MM.1S (cell line): ENCODE results near the gene SPC24.

Experiments used
- DNase-seq: peaks from one replicate; pipeline ENCODE4 v3.0.0-alpha.2; 2015
- H2AFZ ChIP-seq: fragments of 300-600 bp; sonication (generic); 2 replicates; pipeline ENCODE4 v1.6.0; 2016; ENCODE audit warnings: antibody characterized with exemption, low read length
- H3F3A ChIP-seq: fragments of 300-600 bp; sonication (generic); 2 replicates; pipeline ENCODE4 v1.6.1; 2016; ENCODE audit warnings: mild to moderate bottlenecking, antibody characterized with exemption, low read length, moderate library complexity, mixed read lengths; ENCODE audit not compliant: insufficient read depth
- H3K27ac ChIP-seq: fragments of 300-600 bp; sonication (generic); 2 replicates; pipeline ENCODE4 v1.5.1; 2016; ENCODE audit warnings: mild to moderate bottlenecking, low read length
- H3K27me3 ChIP-seq: fragments of 300-600 bp; sonication (generic); replicated peaks from 2 replicates; pipeline ENCODE4 v1.6.0; 2016; ENCODE audit warnings: low read length; ENCODE audit not compliant: insufficient read depth
- H3K36me3 ChIP-seq: fragments of 300-600 bp; sonication (generic); replicated peaks from 2 replicates; pipeline ENCODE4 v1.6.1; 2016; ENCODE audit warnings: mild to moderate bottlenecking, low read length, mixed read lengths; ENCODE audit not compliant: insufficient read depth
- H3K4me1 ChIP-seq: fragments of 300-600 bp; sonication (generic); 2 replicates; pipeline ENCODE4 v1.6.1; 2016; ENCODE audit warnings: low read length, mixed read lengths
- H3K4me2 ChIP-seq: fragments of 300-600 bp; sonication (generic); 2 replicates; pipeline ENCODE4 v1.6.0; 2016; ENCODE audit warnings: low read depth, low read length
- H3K4me3 ChIP-seq: fragments of 300-600 bp; sonication (generic); 2 replicates; pipeline ENCODE4 v1.5.1; 2016; ENCODE audit warnings: low read length, mixed read lengths
- H3K79me2 ChIP-seq: fragments of 300-600 bp; sonication (generic); 2 replicates; pipeline ENCODE4 v1.6.1; 2016; ENCODE audit warnings: mixed run types, low read length, mixed read lengths
- H3K9ac ChIP-seq: fragments of 300-600 bp; sonication (generic); 2 replicates; pipeline ENCODE4 v1.6.1; 2016; ENCODE audit warnings: low read length, mixed read lengths
- H3K9me2 ChIP-seq: fragments of 300-600 bp; sonication (generic); replicated peaks from 2 replicates; pipeline ENCODE4 v1.6.1; 2016; ENCODE audit warnings: mild to moderate bottlenecking, low read length, mixed read lengths; ENCODE audit not compliant: insufficient read depth
- H3K9me3 ChIP-seq: fragments of 300-600 bp; sonication (generic); replicated peaks from 2 replicates; pipeline ENCODE4 v1.6.1; 2016; ENCODE audit warnings: mild to moderate bottlenecking, low read length, mixed read lengths; ENCODE audit not compliant: insufficient read depth
- H4K20me1 ChIP-seq: fragments of 300-600 bp; sonication (generic); 2 replicates; pipeline ENCODE4 v1.6.1; 2016; ENCODE audit warnings: mild to moderate bottlenecking, low read length, moderate library complexity, mixed read lengths; ENCODE audit not compliant: insufficient read depth
- CTCF ChIP-seq: fragments of 300-600 bp; sonication (generic); IDR thresholded peaks from 2 replicates; pipeline ENCODE4 v1.5.1; 2016; ENCODE audit warnings: antibody characterized with exemption, low read length, mixed read lengths
- EZH2 ChIP-seq: fragments of 300-600 bp; sonication (generic); optimal IDR thresholded peaks from 2 replicates; pipeline ENCODE3; 2017; ENCODE audit warnings: low read depth, mild to moderate bottlenecking, antibody characterized with exemption, low read length, mixed read lengths
- EZH2phosphoT487 ChIP-seq: fragments of 300-600 bp; sonication (generic); IDR thresholded peaks from 2 replicates; pipeline ENCODE4 v1.6.1; 2018; ENCODE audit warnings: antibody characterized with exemption, low read length

The SPC24 gene

GRCh38 chr19:11196406-11197287, 41.1 kb upstream of the SPC24 start:
- no peaks in the 10 kb centered on the region for H3K9me2 ChIP-seq
- 0 out of 2 replicates have a peak, but pooled peaks cover 3% of the 10 kb centered on the region for H3K4me1 ChIP-seq
- peak overlapping the region; percentile 85 for H2AFZ ChIP-seq
- H3K4me3 ChIP-seq: peak overlapping the region; percentile 85
- 0 out of 2 replicates have a peak, but pooled peaks cover 3% of the 10 kb centered on the region for H3K79me2 ChIP-seq
- peak overlapping the region; percentile 79 for H3K9ac ChIP-seq
- H3K27ac ChIP-seq: no peak overlapping the region
- no peaks in the 10 kb centered on the region for H3K36me3 ChIP-seq
- H3F3A ChIP-seq: peaks cover 5% of the 10 kb centered on the region; the same call in 1 of the 2 replicates
- H4K20me1 ChIP-seq: no peaks in the 10 kb centered on the region
- H3K9me3 ChIP-seq: no peaks in the 10 kb centered on the region
- DNase-seq: no peak
- H3K27me3 ChIP-seq: no peaks in the 10 kb centered on the region
- H3K4me2 ChIP-seq: peak overlapping the region; percentile 98
- no peak for TF ChIP-seq EZH2phosphoT487
- no peak for TF ChIP-seq EZH2
- TF ChIP-seq CTCF: no peak

GRCh38 chr19:11195681-11196080, 40.1 kb upstream of the SPC24 start:
- TF ChIP-seq EZH2phosphoT487 (no peak), EZH2 (no peak), CTCF (no peak)
- H3K4me3 ChIP-seq: no peak overlapping the region
- H3K9me2 ChIP-seq: no peaks in the 10 kb centered on the region
- no peak overlapping the region for H3K9ac ChIP-seq
- no peaks in the 10 kb centered on the region for H3K36me3 ChIP-seq
- peaks cover 5% of the 10 kb centered on the region; the same call in 1 of the 2 replicates for H3F3A ChIP-seq
- no peak overlapping the region for H3K27ac ChIP-seq
- DNase-seq: no peak
- 0 out of 2 replicates have a peak, but pooled peaks cover 3% of the 10 kb centered on the region for H3K79me2 ChIP-seq
- H3K9me3 ChIP-seq: no peaks in the 10 kb centered on the region
- no peak overlapping the region for H2AFZ ChIP-seq
- H4K20me1 ChIP-seq: no peaks in the 10 kb centered on the region
- H3K27me3 ChIP-seq: no peaks in the 10 kb centered on the region
- 0 out of 2 replicates have a peak, but pooled peaks cover 3% of the 10 kb centered on the region for H3K4me1 ChIP-seq
- H3K4me2 ChIP-seq: no peak overlapping the region

- Histone ChIP-seq H3K4me3 (no peak overlapping the region), H3K27ac (no peak overlapping the region), H3K36me3 (no peaks in the 10 kb centered on the region), H2AFZ (no peak overlapping the region), H3K9me2 (no peaks in the 10 kb centered on the region), H3K9me3 (no peaks in the 10 kb centered on the region), H3K79me2 (0 out of 2 replicates have a peak, but pooled peaks cover 3% of the 10 kb centered on the region), H3K27me3 (no peaks in the 10 kb centered on the region), H4K20me1 (no peaks in the 10 kb centered on the region), H3K4me1 (0 out of 2 replicates have a peak, but pooled peaks cover 3% of the 10 kb centered on the region), H3K9ac (no peak overlapping the region), H3F3A (peaks cover 5% of the 10 kb centered on the region; the same call in 1 of the 2 replicates), H3K4me2 (no peak overlapping the region)
- DNase-seq: no peak
- TF ChIP-seq EZH2phosphoT487 (no peak), CTCF (no peak), EZH2 (no peak)
Measured at GRCh38 chr19:11194656-11195558, 39.3 kb upstream of the SPC24 start.
